ENCODE results near the gene CD2.

CD2 gene

DNA sequence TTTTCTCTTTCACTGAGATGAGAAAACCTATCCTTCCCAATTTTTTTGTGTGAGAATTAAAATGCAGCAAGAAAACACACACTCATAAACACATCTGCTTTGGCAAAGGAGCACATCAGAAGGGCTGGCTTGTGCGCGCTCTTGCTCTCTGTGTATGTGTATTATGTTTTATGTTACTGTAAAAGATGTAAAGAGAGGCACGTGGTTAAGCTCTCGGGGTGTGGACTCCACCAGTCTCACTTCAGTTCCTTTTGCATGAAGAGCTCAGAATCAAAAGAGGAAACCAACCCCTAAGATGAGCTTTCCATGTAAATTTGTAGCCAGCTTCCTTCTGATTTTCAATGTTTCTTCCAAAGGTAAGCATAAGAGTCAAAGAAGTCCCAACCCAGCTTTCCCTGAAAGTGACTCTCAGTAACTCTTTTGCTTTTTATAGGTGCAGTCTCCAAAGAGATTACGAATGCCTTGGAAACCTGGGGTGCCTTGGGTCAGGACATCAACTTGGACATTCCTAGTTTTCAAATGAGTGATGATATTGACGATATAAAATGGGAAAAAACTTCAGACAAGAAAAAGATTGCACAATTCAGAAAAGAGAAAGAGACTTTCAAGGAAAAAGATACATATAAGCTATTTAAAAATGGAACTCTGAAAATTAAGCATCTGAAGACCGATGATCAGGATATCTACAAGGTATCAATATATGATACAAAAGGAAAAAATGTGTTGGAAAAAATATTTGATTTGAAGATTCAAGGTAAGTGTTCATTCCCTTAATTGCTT, at the start of gene CD2:
CD2 (plus strand) TSS at position 233 of the 780 bp plus-strand sequence; CDS start at position 296, 63 bp downstream.
- peak within 1 kb of the TSS in 15 of 21 experiments; percentile 23 to 92 (median 64) for H3K27ac ChIP-seq
- peak within 1 kb of the TSS; percentile 18 to 43 (median 34) for H3K4me3 ChIP-seq

GRCh38 chr1:116706123-116706522, 48.1 kb upstream of the CD2 start:
- H3K27ac ChIP-seq = no peak overlapping the region
- no peak overlapping the region for H3K4me3 ChIP-seq

GRCh38 chr1:116706841-116707240, 47.4 kb upstream of the CD2 start:
- no peak overlapping the region for H3K27ac ChIP-seq
- no peak overlapping the region for H3K4me3 ChIP-seq

DNA sequence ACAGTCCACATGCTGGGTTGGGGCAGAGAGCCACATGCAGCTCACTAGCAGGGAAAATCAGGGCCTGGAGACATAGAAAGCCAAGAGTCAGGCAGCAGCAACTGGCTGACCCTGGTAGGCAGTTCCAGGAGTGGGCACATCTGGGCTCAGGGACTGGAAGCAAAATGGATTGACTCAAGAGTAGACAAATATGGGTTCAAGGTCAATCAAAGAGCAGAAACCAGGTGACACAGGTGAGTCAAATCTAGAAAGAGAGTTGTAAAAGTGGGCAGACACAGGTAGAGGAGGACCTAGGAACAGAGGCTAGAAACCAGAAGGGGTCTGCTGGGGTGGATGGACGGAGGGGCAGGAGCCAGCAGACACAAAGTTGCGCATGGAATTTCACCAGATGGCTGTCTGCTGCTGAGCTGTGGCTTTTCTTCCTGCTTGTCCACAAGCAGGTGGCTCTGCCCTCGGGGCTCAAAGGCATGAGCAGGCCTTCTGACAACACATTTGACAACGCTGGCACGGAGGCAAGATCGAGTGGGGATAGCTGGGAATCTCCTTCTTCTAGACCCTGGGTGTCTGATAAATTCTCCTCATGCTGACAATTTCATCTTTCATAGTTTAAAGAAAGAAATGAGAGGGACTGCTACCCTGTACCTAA, 45.9 kb upstream of the CD2 start:
- H3K4me3 ChIP-seq = no peak overlapping the region

GRCh38 chr1:116709666-116710167, 44.5 kb upstream of the CD2 start:
- Histone ChIP-seq H3K4me3 (no peak overlapping the region), H3K27ac (peak overlapping the region in 1 of 21 experiments; percentile 8)

More for the DNA sequence above, 45.9 kb upstream of the CD2 start:
- peak overlapping the region in 1 of 21 experiments; percentile 1 for H3K27ac ChIP-seq

GRCh38 chr1:116710420-116711262, 43.6 kb upstream of the CD2 start:
- Histone ChIP-seq H3K27ac (peak overlapping the region in 3 of 21 experiments; percentile 8 to 35 (median 27)), H3K4me3 (no peak overlapping the region)

DNA sequence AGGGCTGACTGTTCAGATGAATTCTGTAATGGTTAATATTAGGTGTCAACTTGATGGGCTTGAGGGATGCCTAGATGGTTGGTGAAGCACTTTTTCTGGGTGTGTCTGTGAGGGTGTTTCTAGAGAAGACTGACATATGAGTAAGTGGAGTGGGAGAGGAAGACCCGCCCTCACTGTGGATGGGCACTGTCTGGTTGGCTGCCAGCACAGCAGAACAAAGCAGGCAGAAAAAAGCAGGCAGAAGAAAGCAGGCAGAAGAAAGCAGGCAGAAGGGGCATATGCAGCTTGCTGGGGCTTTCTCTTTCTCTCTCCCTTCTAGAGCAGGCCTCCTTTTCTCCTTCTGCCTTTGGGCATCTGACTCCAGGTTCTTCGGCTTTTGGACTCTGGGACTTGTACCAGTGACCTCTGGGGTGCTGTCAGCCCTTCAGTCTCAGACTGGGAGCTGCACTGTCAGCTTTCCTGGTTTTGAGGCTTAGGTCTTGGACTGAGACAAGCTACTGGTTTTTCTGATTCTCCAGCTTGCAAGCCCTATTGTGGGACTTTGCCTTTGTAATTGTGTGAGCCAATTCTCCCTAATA, 42.9 kb upstream of the CD2 start:
- Histone ChIP-seq H3K27ac (peak overlapping the region in 3 of 21 experiments; percentile 17 to 47 (median 35)), H3K4me3 (no peak overlapping the region)

DNA sequence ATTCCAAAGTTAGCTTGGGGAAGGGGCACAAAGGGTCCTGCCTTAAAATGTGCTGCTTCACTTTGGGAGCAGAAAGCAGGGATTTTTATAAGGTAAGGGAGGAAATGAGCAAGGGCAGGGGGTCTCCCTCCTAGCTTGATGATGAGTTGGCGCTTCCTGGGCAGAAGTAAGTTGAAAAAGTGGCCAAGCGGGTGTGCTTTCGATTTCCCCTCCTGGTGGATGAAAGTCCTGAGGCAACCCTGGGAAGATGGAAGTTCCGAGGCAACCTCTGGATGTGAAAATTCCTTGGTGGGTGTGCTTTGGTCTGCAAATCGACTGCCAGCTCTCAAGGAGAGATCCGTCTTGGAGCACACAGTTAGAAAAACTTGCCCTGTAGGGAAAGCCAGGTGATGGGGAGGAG, 41.7 kb upstream of the CD2 start:
- Histone ChIP-seq H3K4me3 (no peak overlapping the region), H3K27ac (no peak overlapping the region)

DNA sequence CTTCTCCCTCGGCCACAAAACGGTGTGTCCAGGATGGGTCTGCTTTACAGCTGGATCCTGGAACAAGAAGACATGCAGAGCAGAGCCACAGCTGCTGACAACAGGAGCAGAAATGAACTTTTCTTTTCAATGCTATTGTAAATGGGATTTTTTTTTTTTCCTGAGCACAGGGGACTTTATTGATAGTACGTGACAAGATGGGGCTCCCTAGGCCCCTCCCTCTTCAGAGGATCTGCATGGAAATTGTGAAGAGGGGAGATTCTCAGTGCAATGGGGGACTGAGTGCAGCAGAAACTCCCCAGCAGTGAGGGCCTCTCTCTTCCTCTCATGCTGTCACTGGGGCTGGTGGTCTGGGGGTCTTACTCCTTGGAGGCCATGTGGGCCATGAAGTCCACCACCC, 40.8 kb upstream of the CD2 start:
- Histone ChIP-seq H3K4me3 (no peak overlapping the region), H3K27ac (no peak overlapping the region)

- Histone ChIP-seq H3K4me3 (no peak overlapping the region), H3K27ac (no peak overlapping the region)
Measured at GRCh38 chr1:116716391-116716790, 37.8 kb upstream of the CD2 start.

GRCh38 chr1:116717318-116717717, 36.9 kb upstream of the CD2 start:
- no peak overlapping the region for H3K27ac ChIP-seq
- H3K4me3 ChIP-seq = no peak overlapping the region

DNA sequence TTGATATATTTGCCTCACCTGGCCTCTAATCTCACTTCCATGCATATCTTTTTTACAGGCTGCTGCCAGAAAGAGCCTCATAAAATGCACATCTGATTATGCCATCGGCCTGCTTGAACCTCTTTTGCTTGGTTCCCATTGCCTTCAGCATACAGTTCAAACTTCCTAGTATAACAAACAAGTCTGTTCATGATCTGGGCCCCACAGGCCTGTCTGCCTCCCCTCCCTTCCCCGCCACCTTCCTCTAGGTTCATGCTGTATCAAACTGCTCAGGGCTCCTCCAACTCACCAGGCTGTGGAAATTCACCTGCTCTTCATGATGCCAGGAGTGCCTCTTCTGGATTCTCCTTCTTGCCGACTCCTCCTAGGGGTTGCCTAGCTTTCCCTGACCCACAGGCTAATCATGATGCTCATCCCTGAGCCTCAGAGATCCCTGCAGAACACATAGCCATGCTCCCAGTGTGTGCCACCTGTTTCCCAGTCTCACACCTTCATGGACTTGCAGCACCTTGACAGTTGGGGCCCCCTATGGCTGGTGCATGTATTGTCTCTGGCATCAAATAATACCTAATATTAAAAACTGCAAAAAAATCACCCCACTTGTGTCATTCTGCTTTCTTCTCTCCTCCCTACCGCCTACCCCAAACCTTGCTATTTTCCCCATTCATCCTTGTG, 33.7 kb upstream of the CD2 start:
- no peak overlapping the region for H3K4me3 ChIP-seq
- H3K27ac ChIP-seq = peak overlapping the region in 2 of 21 experiments; percentile 1 to 53

GRCh38 chr1:116721039-116721405, 33.2 kb upstream of the CD2 start:
- H3K4me3 ChIP-seq = no peak overlapping the region
- no peak overlapping the region for H3K27ac ChIP-seq

DNA sequence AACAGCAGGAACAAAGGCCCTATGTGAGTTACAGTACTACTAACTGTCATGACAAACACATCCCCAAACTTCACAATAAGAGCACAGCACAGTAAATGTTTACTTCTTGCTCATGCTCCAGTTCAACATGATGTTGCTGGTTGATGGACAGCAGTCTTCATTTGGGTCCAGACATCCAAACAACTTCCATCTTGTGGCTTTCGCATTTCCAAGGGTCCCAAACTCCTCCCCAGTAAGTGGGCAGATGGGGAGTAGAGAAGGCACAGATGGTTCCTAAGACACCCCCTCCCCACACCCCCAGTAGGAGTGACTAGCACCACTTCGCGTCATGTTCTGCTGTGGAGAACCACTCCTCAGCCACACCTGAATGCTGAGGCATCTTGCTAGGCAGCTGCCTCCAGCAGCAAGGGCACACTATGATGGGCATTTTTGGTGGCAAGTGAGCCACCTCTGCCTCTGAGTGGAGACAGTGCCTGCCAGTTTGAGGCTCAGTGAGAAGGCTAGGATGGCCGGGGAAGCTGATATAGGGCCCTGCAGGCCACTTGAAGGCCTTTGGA, 32.7 kb upstream of the CD2 start:
- Histone ChIP-seq H3K4me3 (no peak overlapping the region), H3K27ac (peak overlapping the region in 11 of 21 experiments; percentile 0 to 76 (median 52))

GRCh38 chr1:116722016-116722838, 32.0 kb upstream of the CD2 start:
- Histone ChIP-seq H3K4me3 (no peak overlapping the region), H3K27ac (peak overlapping the region in 14 of 21 experiments; percentile 0 to 76 (median 52))

- no peak overlapping the region for H3K4me3 ChIP-seq
Measured at GRCh38 chr1:116724765-116725375, 29.4 kb upstream of the CD2 start.

DNA sequence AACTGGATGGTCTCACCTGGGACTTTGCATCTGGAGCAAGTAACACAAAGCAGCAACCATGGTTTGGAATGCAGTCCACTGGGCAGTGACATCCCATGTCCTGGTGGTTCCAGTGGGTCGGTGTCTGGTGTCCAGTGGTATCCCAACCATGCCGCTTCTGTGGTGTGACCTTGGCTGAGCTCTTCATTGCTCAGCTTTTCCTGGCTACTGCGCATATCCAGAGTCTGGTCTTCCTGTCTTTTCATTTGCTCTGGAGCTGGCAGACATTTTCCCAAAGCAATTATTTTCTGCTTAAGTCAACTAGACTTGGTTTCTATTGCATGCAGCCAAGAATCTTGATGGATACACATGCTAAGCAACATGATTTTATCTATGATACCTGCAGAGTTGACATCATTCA, 28.4 kb upstream of the CD2 start:
- no peak overlapping the region for H3K4me3 ChIP-seq
- peak overlapping the region in 2 of 21 experiments; percentile 2 to 39 for H3K27ac ChIP-seq

More at GRCh38 chr1:116724765-116725375, 29.4 kb upstream of the CD2 start:
- H3K27ac ChIP-seq = no peak overlapping the region
